Measurements from ENCODE around the gene HCRTR1.

Gene HCRTR1

GRCh38 chr1:31644560-31645273, 27.2 kb downstream of the HCRTR1 start, which contains the start of gene PEF1:
PEF1 (minus strand) TSS chr1:31644876; CDS start chr1:31644864, 12 bp downstream.
- H3K9me3 ChIP-seq (replicated peaks in 1 of 11) = no peaks in the 10 kb centered on the region
- peak in 1 of 11 experiments; percentile 40; a peak in 1 of 22 replicates for TF ChIP-seq Cebpa-rat (IDR thresholded peaks at IDR 0.05)
- peaks cover 36 to 50% (median 43%) of the 10 kb centered on the region in 10 experiments for H3K4me1 ChIP-seq
- H3K36me3 ChIP-seq = peaks cover 0 to 29% (median 9%) of the 10 kb centered on the region in 11 experiments; a peak in 7 of 22 replicates
- peak within 1 kb of the TSS; percentile 86 to 98 (median 96) for H3K4me2 ChIP-seq
- peak within 1 kb of the TSS; percentile 89 to 99 (median 94) for H3K27ac ChIP-seq
- H3K9ac ChIP-seq = peak within 1 kb of the TSS; percentile 87 to 97 (median 91)
- H3K4me3 ChIP-seq = peak within 1 kb of the TSS; percentile 75 to 92 (median 84)
- H4K20me1 ChIP-seq = peaks cover 9 to 21% (median 12%) of the 10 kb centered on the region in 11 experiments; a peak in 17 of 22 replicates
- H3K27me3 ChIP-seq = no peaks in the 10 kb centered on the region

DNA sequence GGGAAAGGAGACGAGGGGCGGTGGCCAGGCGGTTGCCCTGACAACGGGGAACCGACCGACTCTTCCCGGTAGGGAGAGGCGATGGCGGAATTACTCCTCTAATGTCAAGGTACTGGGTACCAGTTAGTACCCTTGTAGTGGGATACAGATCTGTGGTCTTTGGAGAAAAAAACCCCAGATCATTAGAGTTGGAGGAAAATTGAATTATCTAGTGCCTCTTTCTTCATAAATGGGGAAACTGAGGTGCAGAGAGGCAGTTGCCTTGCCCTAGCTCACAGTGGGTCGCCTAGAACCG, 27.7 kb downstream of the HCRTR1 start:
- Histone ChIP-seq H3K27ac (peak overlapping the region; percentile 89 to 99 (median 94)), H3K9ac (peak overlapping the region; percentile 87 to 97 (median 91)), H3K27me3 (no peaks in the 10 kb centered on the region), H3K36me3 (peaks cover 0 to 25% (median 8%) of the 10 kb centered on the region in 11 experiments; a peak in 7 of 22 replicates), H4K20me1 (peaks cover 4 to 16% (median 8%) of the 10 kb centered on the region in 11 experiments; a peak in 15 of 22 replicates), H3K4me1 (peaks cover 31 to 45% (median 38%) of the 10 kb centered on the region in 10 experiments), H3K4me2 (peak overlapping the region; percentile 75 to 96 (median 91)), H3K4me3 (peak overlapping the region; percentile 75 to 92 (median 84)), H3K9me3 (replicated peaks in 1 of 11) (no peaks in the 10 kb centered on the region)
- TF ChIP-seq Cebpa-rat (IDR thresholded peaks at IDR 0.05) = no peak

DNA sequence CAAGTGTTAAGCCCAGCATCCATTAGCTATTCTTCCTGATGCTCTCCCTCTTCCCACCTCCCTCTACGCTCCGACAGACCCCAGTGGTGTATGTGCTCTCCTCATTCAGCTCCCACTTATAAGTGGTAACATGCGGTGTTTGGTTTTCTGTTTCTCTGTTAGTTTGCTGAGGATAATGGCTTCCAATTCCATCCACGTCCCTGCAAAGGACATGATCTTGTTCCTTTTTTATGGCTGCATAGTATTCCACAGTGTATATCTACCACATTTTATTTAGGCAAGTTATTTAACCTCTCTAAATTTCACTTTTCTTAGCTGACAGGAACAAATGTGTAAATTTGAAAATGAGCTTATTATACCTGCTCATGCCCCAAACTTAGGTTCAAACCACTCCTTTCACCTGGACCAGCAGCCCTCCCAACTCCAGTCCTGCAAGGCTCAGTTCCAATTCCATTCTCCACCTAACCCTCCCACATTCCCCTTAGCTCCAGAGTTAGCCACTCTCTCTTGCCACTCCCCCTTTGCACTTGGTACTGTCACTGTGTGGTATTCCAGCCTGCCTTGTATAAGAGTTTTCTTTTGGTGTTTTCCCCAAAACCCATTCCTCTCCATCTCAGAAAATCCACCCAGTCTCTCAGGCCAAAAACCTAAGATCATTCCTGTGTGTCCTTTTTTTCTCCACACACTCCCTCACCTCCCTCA, 28.9 kb downstream of the HCRTR1 start:
- peaks cover 19 to 35% (median 27%) of the 10 kb centered on the region in 10 experiments for H3K4me1 ChIP-seq
- peak overlapping the region in 4 of 11 experiments; percentile 75 to 91 (median 83); a peak in 6 of 22 replicates for H3K4me2 ChIP-seq
- peaks cover 0 to 13% (median 4%) of the 10 kb centered on the region in 11 experiments; a peak in 5 of 22 replicates for H3K36me3 ChIP-seq
- H3K9me3 ChIP-seq (replicated peaks in 1 of 11) = no peaks in the 10 kb centered on the region
- no peak overlapping the region for H3K27ac ChIP-seq
- peaks cover 0 to 4% (median 0%) of the 10 kb centered on the region in 11 experiments; a peak in 4 of 22 replicates for H4K20me1 ChIP-seq
- no peak overlapping the region for H3K9ac ChIP-seq
- no peak overlapping the region for H3K4me3 ChIP-seq
- no peaks in the 10 kb centered on the region for H3K27me3 ChIP-seq
- TF ChIP-seq Cebpa-rat (IDR thresholded peaks at IDR 0.05) = no peak

DNA sequence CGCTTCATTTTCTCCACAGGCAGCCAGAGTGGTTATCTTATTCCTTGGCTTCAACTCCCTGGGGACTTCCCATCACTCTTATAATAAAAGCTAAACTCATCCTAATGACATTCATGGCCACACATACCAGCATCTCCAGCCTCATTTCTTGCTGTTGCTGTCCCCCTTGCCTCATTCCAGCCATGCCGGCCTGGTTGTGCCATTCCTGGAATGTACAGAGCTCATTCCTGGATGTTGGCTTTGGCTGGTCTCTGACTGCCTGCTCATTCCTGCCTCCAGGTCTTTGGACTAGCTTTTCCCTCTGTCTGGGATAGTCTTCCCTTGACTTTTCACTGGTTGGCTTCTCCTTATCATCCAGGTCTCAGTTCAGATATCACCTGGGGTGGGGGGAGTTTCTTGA, 29.6 kb downstream of the HCRTR1 start:
- Histone ChIP-seq H3K27ac (no peak overlapping the region), H3K9me3 (replicated peaks in 1 of 11) (no peaks in the 10 kb centered on the region), H3K9ac (no peak overlapping the region), H3K36me3 (peaks cover 0 to 12% (median 4%) of the 10 kb centered on the region in 11 experiments; a peak in 3 of 22 replicates), H3K4me3 (no peak overlapping the region), H3K4me2 (no peak overlapping the region), H3K27me3 (no peaks in the 10 kb centered on the region), H4K20me1 (no peaks in the 10 kb centered on the region), H3K4me1 (peaks cover 16 to 32% (median 27%) of the 10 kb centered on the region in 10 experiments)
- TF ChIP-seq Cebpa-rat (IDR thresholded peaks at IDR 0.05) = no peak

GRCh38 chr1:31648190-31648589, 30.7 kb downstream of the HCRTR1 start:
- Histone ChIP-seq H3K36me3 (0 out of 22 replicates have a peak, but pooled peaks cover 0 to 2% (median 0%) of the 10 kb centered on the region in 11 experiments), H3K4me2 (peak overlapping the region in 1 of 11 experiments; percentile 22; a peak in 2 of 22 replicates), H3K27ac (no peak overlapping the region), H3K9ac (no peak overlapping the region), H3K27me3 (no peaks in the 10 kb centered on the region), H3K9me3 (replicated peaks in 1 of 11) (no peaks in the 10 kb centered on the region), H3K4me3 (no peak overlapping the region), H4K20me1 (no peaks in the 10 kb centered on the region), H3K4me1 (peaks cover 15 to 28% (median 18%) of the 10 kb centered on the region in 10 experiments)
- TF ChIP-seq Cebpa-rat (IDR thresholded peaks at IDR 0.05) = no peak

DNA sequence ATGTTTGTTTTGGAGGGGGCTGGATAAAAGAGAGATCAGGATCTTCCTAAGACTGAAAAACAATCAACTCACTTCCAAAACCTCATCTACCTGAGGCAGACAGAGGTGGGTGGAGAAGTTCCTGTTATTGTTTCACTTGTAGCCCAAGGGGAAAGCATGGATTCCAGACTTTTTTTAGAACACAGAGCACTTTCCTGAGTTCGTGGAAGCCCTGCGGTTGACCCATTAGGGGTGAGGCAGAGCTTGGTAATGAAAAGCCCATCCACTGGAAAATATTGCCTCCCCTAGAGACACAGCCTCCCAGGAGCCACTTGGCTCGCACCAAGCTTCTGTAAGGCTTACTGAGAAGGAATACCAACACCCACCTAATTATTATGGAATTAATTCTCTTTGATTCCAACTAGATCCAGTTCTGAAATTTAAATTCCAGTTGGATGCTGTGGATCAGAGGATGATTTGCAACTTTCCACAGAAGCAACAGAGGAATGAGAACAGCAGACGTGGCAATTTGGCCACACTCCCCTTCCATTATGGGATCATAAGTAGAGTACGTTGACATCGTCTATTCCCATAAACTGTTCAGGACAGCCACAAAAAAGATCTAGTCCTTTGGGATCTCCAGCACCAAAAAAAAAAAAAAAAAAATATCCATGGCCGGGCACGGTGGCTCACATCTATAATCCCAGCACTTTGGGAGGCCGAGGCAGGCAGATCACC, 31.3 kb downstream of the HCRTR1 start:
- Histone ChIP-seq H3K9me3 (replicated peaks in 1 of 11) (no peaks in the 10 kb centered on the region), H3K27me3 (no peaks in the 10 kb centered on the region), H3K4me1 (peaks cover 9 to 23% (median 12%) of the 10 kb centered on the region in 10 experiments), H3K36me3 (no peaks in the 10 kb centered on the region), H4K20me1 (no peaks in the 10 kb centered on the region), H3K9ac (no peak overlapping the region), H3K4me3 (no peak overlapping the region), H3K4me2 (peak overlapping the region in 1 of 11 experiments; percentile 22; a peak in 2 of 22 replicates), H3K27ac (no peak overlapping the region)
- TF ChIP-seq Cebpa-rat (IDR thresholded peaks at IDR 0.05) = no peak

- Histone ChIP-seq H3K4me3 (no peak overlapping the region), H4K20me1 (no peaks in the 10 kb centered on the region), H3K9ac (no peak overlapping the region), H3K4me1 (peaks cover 5 to 33% (median 10%) of the 10 kb centered on the region in 10 experiments; a peak in 19 of 20 replicates), H3K27me3 (no peaks in the 10 kb centered on the region), H3K27ac (no peak overlapping the region), H3K4me2 (no peak overlapping the region), H3K36me3 (no peaks in the 10 kb centered on the region), H3K9me3 (replicated peaks in 1 of 11) (no peaks in the 10 kb centered on the region)
- no peak for TF ChIP-seq Cebpa-rat (IDR thresholded peaks at IDR 0.05)
These were observed 32.9 kb downstream of the HCRTR1 start for GRCh38 chr1:31650161-31651088.

GRCh38 chr1:31651089-31651420, 33.6 kb downstream of the HCRTR1 start:
- no peaks in the 10 kb centered on the region for H3K36me3 ChIP-seq

More at GRCh38 chr1:31651089-31651420, 33.6 kb downstream of the HCRTR1 start:
- no peak overlapping the region for H3K27ac ChIP-seq
- no peak overlapping the region for H3K4me2 ChIP-seq
- H3K4me1 ChIP-seq = peaks cover 2 to 33% (median 10%) of the 10 kb centered on the region in 10 experiments
- no peak overlapping the region for H3K9ac ChIP-seq
- no peak for TF ChIP-seq Cebpa-rat (IDR thresholded peaks at IDR 0.05)
- H4K20me1 ChIP-seq = no peaks in the 10 kb centered on the region
- no peaks in the 10 kb centered on the region for H3K27me3 ChIP-seq
- H3K9me3 ChIP-seq (replicated peaks in 1 of 11) = no peaks in the 10 kb centered on the region
- no peak overlapping the region for H3K4me3 ChIP-seq
